ENCODE results near the gene RAB25.
A peak's percentile ranks its signal among the peaks of the same experiment; 100 is the strongest.

Gene RAB25

DNA sequence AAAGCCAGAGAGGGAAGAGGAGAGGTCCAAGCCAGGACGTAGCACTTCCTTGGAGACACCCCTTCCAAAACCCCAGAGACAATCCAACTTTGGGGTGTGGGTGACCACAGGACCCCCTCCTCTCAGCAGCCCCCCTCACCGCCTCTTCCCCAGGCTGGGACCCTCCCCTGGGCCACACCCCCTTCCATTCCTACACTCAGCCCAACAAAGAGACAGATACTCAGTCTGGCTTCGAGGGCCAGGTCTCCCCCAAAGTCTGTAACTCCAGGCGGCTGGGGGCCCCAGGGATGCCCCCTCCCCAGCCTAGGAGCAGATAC, 19.9 kb downstream of the RAB25 start:
- no peak for DNase-seq

DNA sequence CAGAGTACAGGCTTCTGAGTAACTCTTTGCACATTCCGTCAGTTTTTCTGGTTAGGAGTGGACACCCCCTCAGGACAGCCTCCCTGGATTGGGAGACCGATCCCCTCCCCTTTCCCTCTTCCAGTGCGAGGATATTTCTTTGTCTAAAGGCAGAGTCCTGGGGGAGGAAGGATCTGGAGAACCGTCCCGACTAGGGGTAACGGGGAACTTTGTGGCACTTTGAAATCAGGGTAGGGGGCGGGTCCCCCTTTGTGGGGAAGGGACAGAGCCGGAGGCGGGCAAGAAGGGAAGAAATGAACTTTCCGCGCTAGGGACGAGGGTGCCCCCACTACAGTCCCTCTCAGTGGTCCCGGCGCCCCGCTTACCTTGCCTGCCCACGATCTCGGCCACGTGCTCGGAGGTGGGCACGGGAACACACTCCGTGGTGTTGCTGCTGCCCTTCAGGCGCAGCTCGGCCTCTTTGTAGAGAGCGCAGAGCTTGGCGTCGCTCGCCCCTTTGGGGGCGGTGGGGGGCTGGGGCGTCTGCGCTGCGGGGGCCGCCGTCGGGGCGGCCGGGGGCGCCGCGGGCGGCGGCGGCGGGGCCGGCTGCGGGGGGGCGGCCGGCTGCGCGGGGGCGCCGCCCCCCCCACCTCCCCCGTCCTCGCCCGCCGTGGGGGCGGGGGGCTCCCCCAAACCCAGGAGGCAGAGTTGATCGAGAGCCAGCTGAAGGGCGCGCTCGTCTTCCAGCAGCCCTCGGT, 20.4 kb downstream of the RAB25 start:
- DNase-seq, result no peak

DNA sequence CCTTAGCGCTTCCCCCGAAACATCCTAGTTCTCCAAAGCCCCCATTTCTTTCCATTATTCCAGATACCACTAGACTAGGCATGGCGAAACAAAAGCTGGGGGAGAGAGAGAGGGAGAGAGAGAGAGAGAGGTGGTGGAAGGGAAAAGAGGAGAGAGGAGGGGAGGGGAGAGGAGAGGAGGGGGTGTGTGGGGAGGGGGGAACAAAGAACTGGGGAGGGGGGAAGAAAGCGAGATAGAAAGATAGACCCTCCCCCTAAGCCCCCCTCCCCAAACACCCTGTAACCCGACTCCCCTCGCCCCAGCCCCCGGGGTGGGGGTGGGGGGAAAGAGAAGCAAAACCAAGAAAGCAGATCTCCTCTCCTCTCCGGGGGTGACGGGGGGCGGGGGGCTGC, 21.0 kb downstream of the RAB25 start:
- DNase-seq, result no peak

DNA sequence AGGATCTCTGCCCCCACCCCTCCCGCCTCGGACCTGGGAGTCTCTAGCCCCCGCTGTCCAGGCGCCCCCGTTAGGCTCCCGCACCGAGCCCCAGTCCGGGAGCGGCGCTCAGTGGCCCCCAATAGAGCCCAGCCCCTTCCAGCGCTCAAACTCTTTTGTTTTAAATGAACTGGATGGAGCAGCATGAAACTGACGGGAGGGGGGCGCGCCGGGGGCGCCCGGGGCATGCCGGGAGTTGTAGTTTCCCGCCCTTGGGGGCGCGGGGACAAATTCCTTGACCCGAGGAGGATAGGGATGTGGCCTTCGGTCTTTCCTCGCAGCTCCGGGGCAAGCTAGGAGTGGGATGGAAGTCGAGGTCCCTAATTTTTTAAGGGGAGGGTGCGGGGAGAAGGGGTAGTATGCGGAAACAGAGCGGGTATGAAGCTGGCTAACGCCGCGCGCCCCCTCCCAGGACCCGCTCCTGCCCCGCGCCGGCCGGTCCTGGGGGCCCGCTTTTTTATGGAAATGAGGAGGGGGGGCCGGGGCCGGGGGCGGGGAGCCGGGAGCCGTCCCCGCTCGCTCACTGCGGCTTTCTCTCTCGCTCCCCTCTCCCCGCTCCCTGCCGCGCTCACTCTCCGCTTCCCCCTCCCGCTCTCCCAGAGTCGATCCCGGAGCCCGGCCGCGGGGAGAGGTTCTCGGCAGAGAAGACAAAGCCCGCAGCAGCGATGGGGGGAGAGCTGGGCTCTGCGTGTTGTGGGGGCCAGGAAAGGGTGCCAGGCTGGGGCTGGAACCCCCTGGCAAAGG, 21.5 kb downstream of the RAB25 start, which contains the start of gene MEX3A:
Gene MEX3A (minus strand): TSS at position 157 of the 783 bp plus-strand sequence. CDS start 467 bp downstream, outside the sequence.
- DNase-seq, result peak; percentile 67 to 76

DNA sequence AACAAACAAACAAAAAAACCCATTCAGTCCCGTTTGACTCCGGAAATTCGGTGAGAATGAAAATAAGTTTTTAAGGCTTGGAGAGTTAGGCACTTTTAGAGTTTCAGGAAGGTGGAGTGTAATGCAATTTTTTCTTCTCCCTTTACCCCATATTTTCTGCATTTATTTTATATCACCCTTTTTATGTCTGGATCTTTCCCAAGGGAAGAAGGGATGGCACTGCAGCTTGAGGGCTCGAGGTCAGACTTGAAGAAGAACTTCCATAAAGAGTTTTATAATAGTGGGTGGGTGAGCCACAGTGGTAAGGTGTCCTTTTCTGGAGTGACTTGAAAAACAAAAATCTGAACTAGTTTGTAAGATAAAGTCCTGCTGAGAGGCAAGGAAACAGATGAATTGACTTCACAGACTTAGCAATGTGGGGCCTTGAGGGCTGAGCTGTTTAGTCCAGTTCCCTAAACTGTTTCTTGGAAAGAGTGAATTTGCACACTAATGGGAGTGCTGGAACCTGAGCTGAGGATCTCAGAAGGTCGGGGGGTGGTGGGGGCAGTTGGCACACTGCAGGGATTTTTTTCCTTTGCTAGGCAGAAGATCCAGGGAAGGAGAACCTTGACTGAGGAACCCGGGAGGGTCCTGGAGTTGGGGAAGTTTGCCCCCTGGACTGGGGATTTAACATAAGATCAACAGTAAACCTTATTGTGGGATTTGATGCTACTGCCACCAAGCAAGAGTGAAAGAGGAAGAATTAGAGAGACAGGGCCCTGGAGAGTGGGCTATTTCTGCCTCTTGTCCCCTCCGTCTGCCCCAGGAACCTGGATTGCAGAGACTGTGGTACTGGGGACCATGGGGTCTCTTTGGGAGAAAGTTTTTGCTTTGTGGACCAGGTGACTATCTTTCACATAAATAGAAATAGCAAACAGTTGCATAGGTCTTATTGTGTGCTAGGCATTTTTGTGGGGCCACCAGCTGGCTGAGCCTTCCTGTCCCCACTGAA, 23.1 kb downstream of the RAB25 start:
- DNase-seq, result no peak

DNA sequence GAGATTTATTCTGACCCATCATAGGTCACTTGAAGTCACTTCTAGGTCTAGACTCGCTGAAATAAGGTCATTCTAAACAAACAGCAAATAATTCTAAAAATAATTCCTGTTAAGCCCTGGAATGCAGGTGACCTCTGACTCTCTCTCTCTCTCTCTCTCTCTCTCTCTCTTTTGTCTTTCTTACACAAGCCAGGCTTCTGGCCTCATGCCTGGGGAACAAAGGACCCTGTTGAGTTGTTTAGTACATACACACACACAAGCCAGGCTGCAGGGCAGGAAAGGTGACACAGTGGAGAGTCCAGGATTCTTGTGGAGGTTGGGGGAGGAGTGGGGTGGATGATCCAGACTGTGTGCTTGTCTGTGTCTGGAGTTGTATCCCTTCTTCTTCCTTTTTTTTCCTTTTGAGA, 25.3 kb downstream of the RAB25 start:
- DNase-seq, result no peak

DNA sequence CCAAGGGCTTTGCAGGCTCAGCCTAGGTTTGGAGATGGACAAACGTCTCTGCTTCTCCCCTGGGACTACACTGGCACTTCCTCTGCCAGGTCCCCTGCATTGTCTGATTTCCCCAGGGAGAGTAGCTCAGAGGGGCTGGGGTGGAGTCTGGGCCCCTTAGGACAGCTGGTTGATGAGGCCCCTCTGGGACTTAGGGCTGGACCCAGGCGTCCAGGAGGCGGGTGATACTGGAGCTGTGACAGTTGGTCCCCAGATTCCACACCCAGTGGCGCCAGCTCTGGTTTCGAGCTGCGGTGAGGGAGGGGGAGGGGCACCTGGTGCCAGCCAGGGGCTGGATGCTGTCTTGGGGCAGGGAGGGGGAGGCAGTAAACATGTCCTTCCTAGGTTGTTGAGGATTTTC, 28.7 kb downstream of the RAB25 start:
- no peak for DNase-seq

DNA sequence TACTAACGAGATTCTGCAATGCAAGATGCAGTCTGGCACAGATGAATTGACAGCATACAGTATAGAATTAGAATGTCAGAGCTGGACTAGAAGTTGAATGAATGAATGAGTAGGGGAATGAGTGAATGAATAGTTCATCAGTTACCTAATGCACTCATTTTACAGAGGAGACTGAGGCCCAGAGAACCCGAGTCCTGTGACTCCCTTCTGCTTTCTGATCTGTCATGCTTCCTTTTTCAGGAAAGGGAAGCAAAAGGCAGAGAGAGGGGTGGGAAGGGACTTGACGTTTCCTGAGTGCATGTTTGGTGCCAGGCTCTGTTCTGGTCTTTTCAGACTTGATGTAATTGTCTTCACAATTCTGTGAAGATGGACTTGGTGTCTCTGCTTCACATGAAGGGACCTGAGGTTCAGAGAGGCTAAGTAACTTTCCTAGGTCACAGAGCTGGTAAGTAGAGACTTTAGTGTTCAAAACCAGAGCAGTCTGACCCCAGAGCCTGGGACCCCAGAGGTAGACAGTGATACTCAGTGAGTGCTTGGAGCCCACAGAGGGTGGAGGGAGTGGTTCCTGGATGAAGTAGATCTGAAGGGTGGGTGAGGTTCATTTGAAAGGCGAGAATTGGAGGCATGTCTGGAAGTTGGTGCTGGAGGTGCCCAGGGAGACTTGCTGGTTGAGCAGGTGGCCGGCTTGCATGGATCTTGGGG, 29.3 kb downstream of the RAB25 start:
- no peak for DNase-seq

DNA sequence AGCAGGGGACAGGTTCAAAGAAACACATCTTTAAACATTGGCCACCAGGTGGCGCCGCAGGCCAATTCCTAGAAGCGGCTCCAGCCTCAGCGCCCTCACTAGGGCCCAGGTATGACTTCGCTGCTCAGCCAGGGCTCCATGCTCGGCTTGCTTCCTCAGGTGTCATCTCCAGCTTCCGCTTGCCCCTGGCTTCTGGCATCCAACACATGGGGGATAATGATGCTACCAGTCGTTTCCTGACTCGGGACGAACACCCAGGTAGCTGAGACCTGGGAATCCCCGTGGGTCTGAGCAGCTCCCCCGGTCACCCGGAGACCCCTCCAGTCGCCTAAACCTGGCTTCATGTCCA, 29.9 kb downstream of the RAB25 start:
- DNase-seq, result peak; percentile 92 to 93

DNA sequence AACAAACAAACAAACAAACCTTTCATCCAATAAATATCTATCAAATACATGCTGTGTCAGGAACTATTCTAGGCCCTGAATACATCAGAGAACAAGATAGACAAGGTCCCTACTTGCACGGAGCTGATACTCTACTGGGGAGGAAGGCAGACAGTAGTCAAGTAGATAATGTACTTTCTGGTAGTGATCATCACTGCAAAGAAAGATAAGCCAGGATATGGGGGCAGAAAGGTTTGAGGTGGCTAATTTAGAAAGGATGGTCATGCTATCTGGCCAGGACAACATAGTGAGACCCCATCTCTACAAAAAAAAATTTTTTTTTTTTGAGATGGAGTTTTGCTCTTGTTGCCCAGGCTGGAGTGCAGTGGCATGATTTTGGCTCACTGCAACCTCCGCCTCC, 30.6 kb downstream of the RAB25 start:
- DNase-seq, result no peak

DNA sequence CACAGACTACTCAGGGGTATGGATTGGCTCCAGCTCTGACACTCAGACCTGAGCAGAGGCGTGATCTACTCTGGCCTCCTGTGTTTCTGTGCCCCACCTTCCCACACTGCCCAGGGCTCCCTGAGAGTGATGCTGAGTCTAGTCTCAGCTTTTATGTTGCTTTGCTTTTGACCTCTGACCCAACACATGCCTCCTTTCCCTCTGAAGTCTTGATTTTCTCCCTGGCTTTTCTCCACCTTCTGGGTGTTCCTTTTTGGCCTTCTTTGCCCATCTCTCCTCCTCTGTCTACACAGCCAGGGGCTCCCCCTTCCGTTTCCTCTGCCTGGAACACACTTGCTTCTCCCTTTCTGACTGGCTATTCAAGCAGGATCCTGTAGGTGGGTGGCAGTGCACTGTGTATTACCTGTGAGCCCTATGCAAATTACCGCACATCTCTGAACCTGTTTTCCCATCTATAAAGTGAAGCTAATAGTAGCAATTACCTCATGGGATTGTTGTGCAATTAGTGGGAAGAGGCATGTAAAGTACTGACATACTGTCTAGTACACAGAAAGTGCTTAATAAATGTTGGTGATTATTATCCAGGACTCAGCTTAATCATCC, 35.0 kb downstream of the RAB25 start:
- DNase-seq, result peak; percentile 43 to 59

DNA sequence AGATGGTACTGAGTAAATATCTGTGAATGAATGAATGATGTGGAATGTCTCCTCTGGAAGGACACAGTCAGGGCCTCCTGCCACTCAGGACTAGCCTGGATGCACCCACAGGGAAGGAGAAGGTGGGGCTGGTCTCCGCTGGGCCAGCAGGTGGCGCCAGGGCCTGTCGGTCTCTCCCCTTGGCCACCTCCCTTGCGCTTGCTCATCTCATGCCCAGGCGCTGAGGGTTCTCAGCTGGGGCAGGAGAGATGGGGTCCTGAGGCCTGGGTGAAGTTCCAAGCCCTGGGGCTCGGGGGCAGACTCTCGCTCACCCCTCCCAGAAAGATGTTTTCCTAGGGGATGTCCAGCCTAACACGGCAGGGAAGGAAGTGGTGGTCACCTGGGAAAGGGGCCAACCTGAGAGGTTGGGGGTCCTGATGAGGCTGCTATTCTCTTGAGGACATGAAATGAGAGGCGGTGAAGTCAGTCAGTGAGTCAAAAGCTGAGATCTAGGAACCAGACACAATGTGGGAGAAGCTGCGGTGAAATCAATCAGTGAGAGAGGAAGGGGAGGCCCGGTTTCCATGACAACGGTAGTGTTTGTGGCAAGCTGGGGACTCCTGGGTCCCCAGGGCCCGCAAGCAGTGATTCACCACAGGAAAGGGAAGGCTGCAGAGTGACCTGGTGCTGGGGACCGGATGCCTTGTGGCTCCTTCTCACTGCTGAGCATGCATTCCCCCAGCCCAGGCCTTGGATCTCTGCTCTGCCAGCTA, 35.9 kb downstream of the RAB25 start:
- peak; percentile 93 to 94 for DNase-seq

DNA sequence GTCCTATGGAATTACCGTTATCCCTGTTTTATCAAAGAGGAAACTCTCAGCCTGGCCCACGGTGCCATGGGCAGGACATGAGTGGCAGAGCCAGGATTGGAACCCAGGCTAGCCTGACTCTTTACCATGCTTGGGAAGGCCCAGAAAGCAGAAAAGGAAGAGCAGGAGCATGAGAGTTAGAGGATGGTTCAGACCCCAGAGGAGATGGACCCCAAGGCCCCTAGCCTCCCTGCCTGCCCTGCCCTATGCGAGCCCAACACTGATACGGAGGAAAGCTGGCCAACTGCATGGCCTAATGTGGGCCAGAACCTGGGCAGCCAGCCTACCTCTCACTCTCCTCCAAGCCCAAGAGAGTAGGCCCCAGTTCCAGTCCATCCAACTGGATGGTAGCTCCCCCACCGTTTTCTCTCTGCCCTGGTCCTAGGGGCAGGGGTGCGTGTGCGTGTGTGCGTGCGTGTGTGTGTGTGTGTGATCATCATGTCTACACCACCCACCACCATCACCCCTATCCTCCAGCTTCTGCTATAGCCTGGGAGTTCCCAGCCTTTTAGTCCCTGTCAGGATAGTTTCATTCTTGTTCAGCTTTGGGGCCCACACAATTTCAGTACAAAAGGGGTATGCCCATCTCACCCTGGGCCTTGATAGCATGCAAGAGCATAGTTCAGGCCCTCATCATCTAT, 36.7 kb downstream of the RAB25 start:
- DNase-seq, result peak; percentile 63 to 74

DNA sequence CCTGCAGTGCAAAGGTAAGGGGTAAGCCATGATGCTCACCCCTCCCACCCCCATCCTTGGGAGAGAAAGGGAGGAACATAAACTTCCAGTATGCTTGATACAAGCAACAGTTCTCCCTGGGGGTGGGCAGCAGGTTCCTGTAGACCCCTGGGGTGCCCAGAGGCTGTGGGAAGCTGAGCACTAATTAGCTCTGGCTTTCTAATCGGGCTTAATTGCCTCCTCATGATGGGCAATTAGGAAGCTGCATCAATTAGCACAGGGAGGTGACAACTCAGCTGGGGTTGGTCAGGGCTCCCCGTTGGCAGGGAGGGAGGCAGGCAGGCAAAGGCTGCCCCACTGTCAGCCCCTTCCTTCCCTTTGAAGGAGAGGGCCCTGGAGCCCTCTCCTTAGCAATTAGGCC, 37.8 kb downstream of the RAB25 start:
- no peak for DNase-seq

DNA sequence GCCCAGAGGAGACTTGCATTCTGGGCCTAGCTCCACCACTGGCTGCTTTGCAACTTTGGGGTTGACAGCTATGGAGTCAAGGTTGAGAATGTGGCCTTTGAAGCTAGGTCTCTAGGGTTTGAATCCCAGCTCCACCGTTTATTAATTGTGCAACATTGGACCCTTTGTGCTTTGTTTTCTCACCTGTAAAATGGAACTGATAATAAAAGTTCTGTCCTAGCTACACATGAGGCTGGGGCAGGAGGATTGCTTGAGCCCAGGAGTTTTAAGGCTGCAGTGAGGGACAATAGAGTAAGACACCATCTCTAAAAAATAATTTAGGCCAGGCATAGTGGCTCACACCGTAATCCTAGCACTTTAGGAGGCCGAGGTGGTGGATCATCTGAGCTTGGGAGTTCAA, 38.3 kb downstream of the RAB25 start:
- no peak for DNase-seq

DNA sequence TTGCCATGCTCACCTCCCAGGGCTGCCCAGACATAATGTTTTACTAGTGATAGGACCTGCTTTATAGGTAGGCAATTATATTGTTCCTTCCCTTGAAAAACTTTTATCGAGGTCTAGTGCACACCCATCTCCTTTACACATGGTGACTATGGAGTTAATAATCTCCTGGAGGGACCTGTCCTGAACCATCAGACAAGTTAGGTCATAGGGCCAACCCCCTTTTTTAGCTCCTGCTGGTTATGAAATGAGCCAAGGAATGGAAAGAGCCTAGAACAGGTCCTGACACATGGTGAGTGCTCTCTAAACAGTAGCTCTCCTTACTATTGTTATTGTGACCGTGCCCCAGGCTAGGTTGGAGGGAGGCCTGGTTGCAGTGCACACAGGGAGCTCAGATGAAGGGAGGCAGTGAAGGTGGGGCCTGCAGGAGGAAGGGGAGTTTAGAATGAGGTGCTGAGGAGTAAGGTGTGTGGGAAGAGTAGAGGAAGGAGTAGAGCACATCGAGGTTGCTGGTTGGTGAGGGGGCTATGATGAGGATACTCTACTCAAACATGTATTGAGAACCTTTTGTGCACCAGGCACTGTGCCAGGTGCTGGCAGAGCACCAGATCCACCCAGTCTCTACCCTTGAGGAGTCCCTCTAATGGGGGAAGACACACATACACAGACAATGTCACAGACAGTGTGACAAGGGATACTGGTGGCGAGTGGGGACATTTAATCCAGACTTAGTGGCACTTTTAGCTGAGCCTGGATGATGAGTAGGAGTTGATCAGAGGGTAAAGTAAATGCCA, 39.4 kb downstream of the RAB25 start:
- DNase-seq, result no peak

DNA sequence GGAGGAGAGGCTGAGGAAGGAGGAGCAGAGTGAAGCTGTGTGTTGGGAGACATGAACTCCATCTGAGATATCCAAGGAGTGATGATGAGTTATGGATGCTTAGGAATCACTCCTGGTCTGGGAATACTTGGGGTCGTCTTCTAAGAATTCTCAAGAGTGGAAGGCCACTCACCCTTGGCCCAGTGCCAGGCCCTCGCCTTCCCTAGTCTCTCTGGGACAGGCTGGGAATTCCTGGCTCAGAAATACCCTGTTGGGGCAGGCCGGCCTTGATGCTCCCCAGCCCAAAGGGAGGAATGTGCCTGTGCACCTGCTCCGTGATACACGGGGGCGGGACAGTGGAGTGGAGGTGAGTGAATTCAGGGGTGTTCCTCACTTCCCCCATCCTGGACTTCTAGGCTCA, 40.9 kb downstream of the RAB25 start:
- DNase-seq, result no peak

DNA sequence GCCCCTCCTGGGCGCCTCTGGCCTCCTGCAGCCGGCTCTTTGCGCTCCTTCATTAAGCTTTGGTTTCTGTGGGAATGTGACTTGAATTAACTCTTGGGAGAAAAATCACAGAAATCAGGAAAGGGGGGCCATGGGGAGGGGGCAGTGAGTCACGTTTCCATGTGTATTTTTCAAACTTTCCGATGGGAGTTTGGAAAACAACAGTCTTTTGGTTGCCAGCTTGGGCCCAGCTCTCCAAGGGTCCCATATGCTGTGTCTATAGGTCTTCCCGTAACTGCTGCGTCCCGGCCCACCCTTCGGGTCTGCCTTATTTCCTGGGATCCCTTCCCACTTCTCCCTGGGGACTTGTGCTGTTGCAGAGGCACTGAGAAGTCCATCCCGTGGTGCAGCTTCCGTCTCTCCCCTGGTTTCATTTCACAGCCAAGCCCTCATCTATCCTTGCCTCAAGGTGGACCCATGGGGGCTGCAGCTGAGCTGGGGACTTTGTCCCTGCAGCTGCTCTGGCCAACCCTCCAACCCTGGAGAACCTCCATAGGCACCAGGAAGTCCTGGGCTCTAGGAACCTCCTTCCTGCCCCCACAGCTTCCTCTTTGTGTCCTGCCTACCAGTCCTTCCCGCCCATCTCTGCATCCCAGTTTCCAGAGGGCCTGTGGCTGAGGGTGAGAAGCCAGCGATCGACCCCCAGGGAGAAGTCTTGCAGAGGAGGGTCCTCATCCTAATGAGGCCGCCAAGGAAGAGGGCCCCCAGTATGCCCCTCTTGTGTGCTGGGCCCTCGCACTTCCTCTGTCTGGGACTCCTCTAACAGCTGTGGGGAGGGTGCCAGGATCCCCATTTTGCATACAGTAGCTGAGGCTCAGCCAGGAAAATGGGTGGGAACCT, 41.9 kb downstream of the RAB25 start:
- no peak for DNase-seq

DNA sequence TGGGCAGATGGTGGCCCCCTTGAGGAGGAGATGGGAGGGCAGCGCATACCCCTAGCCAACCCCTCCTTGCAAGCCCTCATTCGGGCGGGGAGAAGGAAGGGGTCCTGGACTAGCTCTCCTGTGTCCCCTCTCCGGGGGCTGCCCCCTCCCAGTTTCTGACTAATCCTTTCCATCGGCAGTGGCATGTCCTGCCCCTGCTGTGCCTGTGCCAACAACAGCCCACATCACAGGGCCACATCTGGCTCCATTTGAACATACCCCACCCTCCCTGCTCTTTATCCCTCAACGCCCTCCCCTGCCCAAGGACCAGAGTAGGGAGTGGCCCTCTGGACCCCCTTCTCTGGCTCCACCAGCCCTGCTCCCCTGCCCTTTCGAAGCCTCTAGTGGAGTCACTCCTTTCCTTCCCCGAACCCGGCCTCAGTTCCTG, 42.6 kb downstream of the RAB25 start:
- DNase-seq, result peak; percentile 51 to 65

Measured in activated CD4-positive, alpha-beta T cell treated with anti-CD3 and anti-CD28 coated beads, Interleukin-2, amount 50 U/mL, for 48 hours (primary cell).